Stimulated activated CD4-positive, alpha-beta T cell treated with anti-CD3 and anti-CD28 coated beads, Interleukin-2, amount 100 ng/mL, for 4 hours (primary cell): ENCODE data around the gene DHRS4L2.
A peak's percentile ranks its signal among the peaks of the same experiment; 100 is the strongest.
"Not testable (repeated sequence)": the region's sequence is repeated elsewhere in the genome, so short reads cannot be mapped to it uniquely, and the experiment has no call there.

Experiments
- DNase-seq: peaks from one replicate; pipeline ENCODE4 v3.0.0-alpha.2; 2020; ENCODE audit warnings: low read depth

Gene DHRS4L2

DNA sequence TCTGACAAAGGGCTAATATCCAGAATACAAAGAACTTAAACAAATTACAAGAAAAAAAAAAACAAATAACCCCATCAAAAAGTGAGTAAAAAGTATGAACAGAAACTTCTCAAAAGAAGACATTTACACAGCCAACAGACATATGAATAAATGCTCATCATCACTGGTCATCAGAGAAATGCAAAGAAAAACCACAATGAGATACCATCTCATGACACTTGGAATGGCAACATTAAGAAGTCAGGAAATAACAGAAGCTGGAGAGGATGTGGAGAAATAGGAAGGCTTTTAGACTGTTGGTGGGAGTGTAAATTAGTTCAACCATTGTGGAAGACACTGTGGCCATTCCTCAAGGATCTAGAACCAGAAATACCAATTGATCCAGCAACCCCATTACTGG lies 30.2 kb downstream of the DHRS4L2 start:
- DNase-seq, result not testable (repeated sequence)

DNA sequence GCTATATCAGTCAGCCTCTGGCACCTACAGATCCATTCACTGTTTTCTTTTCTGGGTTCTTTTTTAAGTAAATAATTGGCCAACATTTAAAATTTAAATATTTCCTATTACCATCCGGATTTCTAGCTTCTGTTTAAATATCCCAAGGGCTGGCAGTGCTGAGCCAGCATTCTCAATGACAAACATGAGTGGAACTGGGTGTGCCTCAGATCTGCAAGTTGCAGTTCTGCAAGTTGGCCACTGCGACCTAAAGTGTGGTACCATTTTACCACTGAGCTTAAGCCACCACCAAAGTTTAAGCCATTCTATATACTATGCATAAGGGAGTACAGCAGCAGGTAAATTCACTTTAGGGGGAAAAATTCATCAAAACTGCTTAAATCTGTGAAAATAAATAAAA lies 31.2 kb downstream of the DHRS4L2 start:
- DNase-seq, result not testable (repeated sequence)

DNA sequence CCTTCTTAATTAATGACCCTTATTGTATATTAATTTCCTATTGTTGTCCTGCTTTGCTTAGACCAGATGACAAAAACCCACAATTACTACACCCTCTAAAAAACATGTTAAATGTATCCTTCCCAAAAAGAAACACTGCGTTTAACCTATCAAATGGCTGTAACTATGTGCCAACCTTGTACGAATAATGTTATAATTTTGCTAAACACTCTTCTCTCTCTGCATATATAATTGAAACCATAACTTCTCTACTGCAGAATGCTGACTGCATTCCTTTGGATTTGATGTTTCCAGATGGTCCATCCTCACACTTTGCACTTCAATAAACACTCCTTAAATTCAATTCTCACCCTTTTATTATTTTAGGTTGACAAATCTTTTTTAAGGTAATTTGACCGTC lies 31.8 kb downstream of the DHRS4L2 start:
- DNase-seq, result not testable (repeated sequence)

DNA sequence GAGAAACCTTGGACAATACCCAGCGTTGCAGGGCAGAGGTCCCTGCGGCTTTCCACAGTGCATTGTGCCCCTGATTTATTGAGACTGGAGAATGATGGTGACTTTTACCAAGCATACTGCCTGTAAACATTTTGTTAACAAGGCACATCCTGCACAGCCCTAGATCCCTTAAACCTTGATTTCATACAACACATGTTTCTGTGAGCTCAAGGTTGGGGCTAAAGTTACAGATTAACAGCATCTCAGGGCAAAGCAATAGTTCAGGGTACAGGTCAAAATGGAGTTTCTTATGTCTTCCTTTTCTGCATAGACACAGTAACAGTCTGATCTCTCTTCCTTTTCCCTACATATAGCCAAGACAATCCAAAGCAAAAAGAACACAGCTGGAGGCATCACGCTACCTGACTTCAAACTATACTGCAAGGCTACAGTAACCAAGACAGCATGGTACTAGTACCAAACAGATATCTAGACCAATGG lies 36.2 kb downstream of the DHRS4L2 start:
- not testable (repeated sequence) for DNase-seq

DNA sequence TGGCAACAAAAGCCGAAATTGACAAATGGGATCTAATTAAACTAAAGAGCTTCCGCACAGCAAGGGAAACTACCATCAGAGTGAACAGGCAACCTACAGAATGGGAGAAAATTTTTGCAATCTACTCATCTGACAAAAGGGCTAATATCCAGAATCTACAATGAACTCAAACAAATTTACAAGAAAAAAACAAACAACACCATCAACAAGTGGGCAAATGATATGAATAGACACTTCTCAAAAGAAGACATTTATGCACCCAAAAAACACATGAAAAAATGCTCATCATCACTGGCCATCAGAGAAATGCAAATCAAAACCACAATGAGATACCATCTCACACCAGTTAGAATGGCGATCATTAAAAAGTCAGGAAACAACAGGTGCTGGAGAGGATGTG lies 41.0 kb downstream of the DHRS4L2 start:
- DNase-seq, result not testable (repeated sequence)

DNA sequence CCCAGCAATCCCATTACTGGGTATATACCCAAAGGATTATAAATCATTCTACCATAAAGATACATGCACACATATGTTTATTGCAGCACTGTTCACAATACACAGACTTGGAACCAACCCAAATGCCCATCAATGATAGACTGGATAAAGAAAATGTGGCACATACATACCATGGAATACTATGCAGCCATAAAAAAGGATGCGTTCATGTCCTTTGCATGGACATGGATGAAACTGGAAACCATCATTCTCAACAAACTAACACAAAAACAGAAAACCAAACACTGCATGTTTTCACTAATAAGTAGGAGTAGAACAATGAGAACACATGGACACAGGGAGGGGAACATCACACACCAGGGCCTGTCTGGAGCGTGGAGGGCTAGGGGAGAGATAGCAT lies 42.6 kb downstream of the DHRS4L2 start:
- DNase-seq, result not testable (repeated sequence)

DNA sequence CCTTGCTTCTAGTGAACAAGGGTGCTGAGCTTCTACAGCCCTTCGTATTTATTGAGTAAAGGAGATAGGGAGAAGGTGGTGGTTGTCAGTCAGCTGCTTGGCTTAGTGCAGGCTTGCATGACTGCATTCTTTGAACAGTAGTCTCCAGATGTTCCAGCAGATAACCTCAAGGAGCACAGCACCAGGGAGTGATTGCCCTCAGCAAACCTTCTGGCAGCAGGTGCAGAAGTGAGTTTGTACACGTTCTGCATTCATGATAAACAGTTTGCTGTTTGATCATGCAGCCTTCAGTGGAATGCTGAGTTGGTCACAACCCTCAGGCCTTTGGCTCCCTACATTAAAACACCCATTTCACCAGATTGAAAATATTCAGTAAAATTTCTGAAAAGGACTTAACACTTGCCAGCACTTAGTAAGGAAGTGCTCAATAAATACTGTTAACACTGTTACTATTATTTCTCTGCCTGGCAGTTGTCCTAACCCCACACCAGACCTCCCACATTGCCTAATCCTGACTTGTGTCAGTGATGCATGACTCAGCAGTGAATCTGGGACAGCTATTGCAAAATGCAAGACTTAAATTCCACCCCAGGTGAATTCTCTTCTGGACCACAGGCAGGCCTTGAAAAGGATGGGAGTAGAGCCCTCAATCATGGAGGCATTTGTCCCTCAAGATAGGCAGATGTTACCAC lies 44.1 kb downstream of the DHRS4L2 start:
- DNase-seq, result no peak

DNA sequence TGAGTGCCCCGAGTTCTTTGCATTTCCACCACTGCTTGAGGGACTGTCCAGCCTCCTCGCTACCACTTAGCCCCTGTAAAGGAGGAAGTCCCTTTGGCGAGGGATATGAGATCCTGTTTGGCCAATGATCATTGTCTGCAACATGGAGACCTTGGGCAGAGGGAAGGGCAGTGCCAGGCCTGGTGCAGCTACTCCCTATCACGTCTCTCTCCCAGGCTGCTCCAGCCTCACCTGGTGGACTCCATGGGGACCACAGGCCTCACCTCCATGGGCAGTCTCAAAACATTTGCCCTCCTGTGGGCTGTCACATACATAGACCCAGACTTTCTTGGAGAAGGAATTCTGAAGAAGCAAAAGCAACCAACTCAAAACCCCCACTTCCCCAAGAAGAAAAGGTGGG lies 47.0 kb downstream of the DHRS4L2 start:
- not testable (repeated sequence) for DNase-seq

DNA sequence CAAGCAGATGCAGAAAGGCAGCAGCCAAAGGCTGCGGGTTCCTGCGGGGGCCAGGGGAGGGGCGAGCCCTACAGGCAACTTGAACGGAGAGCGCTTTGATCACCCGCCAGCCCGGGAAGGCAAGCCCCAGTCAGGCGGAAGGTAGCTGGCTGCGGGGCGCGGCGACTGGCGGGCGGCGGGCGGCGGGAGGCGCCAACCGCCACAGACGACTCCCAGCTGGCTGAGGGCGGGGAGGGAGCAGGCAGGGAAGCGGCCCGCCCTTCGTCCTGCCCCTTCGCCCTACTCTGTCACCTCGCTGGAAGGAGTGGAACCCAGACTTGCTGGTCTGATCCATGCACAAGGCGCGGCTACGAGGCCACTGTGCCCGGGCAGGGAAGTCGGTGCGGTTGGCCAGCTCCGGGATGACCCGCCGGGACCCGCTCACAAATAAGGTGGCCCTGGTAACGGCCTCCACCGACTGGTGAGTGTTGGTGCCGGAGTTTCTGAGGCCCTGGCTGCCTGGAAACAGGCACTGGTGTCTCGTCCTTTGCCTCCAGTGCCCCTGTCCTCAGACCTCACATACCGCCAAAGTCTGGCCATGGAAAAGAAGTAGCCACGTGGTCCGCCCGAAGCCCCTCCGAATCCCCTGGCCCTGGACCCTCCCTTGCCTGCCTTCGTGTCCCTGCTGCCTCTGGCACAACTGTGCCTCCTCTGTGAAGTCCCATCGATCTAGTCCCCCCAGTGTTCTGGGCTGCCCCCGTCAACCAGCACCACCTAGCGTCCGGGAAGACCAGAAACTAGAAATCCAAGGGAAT lies 47.6 kb downstream of the DHRS4L2 start:
- DNase-seq, result peak; percentile 36

DNA sequence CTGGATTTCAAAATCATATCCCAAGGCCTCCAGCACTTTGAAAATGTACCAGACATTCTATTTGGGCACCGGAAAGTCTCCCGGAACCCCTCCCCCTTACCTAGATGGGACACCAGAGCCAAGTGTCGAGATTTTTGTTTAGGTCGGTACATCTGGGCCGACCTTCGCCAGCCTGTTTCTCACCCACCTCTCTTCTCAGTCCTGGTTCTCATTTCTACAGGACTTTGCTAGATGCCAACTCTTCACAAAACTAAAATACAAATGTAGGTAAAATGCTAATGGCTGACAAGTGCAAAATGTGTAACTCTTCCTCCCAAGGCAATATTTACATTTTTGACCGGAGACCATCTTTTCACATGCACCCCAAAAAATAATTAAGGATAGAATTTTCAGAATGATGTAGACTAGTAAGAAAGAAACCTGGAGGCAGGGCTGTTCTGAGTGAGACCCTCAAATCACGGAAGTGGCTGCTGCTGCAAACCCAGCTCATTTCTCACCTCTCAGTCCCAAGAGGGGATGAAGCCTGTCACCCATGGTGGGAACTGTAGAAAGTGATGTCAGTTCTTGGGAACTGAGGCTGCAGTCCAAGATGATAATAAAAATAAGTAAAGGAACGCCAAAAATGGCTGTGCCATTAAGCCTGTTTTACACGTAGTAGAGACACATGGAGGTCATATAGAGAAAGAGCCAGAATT lies 48.4 kb downstream of the DHRS4L2 start:
- not testable (repeated sequence) for DNase-seq

DNA sequence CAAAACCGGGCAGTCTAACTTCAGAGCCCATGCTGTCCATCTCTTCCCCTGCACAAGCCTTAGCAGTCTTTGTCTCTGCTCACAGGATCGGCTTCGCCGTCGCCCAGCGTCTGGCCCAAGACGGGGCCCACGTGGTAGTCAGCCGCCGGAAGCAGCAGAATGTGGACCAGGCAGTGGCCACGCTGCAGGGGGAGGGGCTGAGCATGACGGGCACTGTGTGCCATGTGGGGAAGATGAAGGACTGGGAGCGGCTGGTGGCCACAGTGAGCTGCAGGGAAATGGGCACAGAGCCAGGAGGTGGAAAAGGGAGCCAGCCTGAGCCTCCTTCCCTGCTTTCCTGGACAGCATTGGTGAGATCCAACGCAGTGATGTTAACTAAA lies 48.9 kb downstream of the DHRS4L2 start:
- no peak for DNase-seq

DNA sequence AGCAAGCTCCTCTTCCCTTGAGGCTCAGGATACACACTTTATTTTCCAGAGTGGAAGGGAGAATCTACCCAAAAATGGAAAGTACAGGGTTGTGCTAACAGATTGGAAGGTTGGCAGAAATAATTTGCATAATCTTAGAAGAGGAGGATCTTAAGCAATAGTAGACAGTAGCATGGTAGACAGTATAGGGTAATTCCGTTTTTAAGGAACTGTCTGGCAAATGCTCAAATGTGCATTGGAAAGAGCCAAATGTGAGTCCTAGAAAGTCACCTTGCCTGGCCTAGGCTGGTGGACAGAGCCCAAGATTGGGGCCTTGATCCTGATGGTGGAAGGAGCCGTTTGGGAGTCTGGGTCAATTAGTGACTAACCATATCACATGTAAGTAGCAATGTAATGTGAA lies 50.0 kb downstream of the DHRS4L2 start:
- DNase-seq, result no peak

DNA sequence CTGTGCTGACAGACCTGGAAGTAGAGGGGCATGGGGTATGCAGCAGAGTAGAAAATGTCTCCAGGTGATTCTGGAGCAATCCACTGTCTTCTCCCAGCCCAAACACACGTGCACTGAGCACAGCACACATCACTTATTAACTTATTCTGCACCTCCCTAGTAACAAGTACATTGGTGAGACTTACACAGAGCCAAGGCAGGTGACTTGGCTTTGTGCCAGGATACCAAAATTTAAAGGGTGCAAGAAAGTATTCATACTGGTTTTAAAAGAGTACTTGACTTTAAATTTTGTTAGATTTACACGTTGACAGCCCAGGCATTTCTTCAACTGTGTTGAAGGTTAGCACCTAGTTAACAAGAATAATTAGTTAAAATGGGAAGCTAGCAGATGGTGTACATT lies 52.0 kb downstream of the DHRS4L2 start:
- DNase-seq, result no peak

DNA sequence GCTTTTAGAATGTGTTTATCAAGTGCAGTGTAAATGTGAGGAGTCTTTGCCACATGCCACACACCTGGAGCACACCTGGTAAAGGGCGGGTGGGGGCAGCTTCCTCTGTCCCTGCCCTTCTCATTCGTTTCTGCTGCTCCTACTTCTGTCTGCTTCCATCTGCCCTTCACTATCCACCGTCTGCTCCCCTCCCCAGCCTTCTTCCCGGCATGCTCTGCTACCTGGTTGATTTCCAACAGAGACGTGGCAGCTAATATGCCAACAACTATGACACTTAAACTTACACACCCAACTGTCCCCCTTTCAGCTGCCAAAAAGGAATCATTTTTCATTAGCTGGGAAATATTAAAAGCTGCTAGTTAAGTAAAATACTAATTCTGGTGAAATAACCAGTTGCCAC lies 54.0 kb downstream of the DHRS4L2 start:
- no peak for DNase-seq

DNA sequence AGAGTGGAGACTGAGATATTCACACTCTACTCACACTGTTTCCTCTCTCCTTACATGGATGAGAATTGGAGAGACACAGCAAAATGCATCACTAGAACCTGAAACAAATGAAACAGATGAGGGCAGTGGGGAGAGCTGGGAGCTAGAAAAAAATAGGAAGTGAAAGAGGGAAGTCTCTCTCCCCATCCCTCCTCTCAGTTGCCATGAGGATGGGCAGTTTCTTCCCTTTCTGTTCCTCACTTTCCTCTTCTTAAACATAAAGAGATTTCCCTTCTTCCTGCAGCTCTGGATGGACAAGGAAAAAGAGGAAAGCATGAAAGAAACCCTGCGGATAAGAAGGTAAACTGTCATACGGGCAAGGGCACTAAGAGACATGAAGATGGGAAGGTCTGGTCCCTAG lies 60.3 kb downstream of the DHRS4L2 start:
- DNase-seq, result not testable (repeated sequence)

DNA sequence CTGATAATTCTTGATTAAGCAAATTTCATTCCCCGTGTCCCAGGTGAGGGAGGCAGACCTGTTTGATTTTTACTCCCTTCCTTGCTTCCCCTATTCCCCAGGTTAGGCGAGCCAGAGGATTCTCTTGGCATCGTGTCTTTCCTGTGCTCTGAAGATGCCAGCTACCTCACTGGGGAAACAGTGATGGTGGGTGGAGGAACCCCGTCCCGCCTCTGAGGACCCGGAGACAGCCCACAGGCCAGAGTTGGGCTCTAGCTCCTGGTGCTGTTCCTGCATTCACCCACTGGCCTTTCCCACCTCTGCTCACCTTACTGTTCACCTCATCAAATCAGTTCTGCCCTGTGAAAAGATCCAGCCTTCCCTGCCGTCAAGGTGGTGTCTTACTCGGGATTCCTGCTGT lies 62.0 kb downstream of the DHRS4L2 start:
- not testable (repeated sequence) for DNase-seq

DNA sequence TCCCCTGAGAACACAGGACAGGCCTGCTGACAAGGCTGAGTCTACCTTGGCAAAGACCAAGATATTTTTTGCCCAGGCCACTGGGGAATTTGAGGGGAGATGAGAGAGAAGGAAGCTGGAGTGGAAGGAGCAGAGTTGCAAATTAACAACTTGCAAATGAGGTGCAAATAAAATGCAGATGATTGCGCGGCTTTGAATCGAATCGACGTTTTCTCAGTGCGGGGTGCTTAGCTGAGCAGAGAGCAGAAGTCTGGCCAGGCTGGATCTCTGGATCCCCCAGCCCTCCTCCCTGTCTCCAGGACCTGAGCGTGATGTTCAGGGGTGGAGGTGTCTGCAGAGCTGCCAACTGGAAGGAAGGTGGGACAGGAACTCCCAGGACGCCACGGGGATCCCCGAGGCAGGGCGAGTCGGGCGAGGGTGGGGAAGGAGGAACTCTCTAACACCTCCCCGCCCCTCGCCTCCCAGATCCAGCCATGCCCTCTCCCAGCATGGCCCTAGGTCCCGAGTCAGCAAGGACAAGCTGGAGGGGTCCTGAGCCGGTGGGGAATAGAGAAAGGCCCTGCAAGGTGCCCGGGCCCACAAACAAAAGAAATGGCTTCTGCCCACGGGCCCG lies 62.6 kb downstream of the DHRS4L2 start:
- no peak for DNase-seq

DNA sequence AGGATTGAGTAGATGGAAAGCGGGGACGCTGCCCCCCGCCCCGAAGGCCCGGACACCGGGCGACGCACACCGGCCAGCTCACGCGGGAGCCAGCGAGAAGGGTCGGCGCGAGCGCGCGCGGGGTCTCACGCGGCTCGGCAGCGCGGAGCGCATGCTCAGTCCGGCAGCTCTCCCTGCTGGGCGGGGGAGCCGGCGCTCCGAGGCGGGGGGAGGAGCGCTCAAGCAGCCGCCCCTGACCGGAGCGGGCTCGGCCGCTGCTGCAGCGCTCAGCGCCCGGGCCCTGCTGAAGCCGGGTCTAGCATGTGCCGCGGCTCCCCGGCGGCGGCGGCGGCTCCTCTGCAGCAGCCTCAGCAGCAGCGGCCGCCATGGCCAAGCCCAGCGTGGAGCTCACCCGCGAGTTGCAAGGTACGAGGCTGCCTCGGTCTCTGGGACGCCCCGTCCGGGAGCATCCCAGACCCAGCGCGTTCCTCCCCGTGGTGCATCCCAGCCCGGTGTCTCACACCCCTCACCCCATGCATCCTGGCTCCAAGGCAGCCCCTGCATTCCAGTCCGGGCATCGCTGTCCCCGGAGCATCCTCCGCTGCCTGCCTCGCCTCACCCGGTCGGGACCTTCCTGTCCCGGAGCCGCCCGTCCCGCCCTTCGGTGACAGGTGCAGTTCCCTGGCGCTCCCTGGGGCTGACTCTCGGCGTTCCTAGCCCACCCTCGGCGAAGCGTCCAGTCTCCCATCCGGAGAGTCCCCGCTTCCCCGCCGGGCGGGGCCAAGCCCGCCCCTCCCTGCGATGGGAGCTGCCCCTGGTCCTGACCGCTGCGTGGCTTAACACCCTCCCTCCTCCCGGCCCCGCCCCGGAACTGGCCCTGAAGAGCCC lies 63.3 kb downstream of the DHRS4L2 start, which contains the start of gene CARMIL3:
TSS of gene CARMIL3 (plus strand) at position 221 of the 867 bp plus-strand sequence. CDS start at position 366, 145 bp downstream.
- DNase-seq, result peak; percentile 39

DNA sequence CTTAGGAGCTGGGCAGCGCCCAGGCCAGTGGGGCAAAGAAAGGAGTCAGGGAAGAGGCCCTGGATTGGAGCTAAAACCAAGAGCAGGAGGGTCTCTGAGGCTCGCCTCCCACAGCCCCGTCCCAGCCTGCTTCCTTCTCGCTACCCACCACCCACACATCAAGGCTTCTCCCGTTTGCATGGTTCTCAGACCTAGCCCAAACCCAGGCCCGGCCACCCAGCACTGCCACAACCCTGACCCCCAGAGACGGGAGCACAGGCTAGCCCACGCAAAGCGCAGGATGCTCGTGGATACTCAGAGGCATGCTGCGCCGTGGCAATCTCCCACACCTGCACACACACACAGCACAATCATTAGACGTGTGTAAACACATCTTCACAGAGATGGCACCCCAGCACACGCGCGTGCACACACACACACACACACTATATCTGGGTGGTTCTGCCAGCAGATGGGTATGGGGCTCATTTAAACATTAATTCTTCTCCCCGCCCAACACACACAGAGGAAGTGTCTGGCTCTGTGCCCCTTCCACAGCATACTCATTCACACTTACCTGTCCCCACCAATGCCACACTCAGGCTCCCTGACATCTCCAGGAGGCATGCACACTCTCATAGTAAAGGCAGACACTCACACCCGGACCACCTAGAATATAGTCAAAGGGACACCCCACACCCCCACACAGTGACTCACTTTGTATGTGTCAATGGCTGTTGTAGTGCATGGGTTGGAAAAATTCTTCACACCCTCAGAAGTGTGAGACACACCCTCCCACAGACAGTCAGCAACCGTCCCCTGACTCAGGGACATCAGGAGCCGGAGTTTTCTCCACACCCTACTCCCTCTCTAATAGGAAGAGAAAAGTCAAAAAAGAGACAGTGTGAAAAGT lies 64.2 kb downstream of the DHRS4L2 start:
- DNase-seq, result peak; percentile 67
